ENCODE data around the gene CACNG7.
A peak's percentile ranks its signal among the peaks of the same experiment; 100 is the strongest.

Gene CACNG7

GRCh38 chr19:53912653-53913052 is 3.6 kb downstream of the CACNG7 start:
- DNase-seq (ENCODE audit: low read depth), result no peak
- TF ChIP-seq CTCF (conservative IDR thresholded peaks at IDR 0.05; ENCODE audit: low read depth, low read length), result peak; percentile 23
- no peak overlapping the region for H3K4me3 ChIP-seq (ENCODE audit: low read length)

DNA sequence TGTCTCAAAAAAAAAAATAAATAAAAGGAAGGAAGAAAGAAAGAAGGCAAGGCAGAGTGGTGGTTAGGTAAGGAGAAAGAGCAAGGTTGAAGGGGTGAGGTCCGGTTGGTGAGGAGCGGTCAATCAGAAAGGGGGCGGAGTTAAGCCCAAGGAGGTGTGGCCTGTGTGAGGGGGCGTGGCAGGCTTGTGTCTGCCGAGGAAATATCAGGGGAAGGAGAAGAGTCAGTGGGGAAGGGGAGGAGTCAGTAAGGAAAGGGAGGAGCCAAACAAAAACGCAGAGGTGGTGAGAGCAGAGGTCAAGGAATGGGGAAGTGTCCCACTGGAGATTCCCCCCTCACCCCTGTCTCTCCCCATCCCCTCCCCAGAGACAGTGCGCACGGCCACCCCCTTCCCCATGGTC is 5.9 kb downstream of the CACNG7 start:
- TF ChIP-seq CTCF (conservative IDR thresholded peaks at IDR 0.05; ENCODE audit: low read depth, low read length), result no peak
- no peak for DNase-seq (ENCODE audit: low read depth)
- H3K4me3 ChIP-seq (ENCODE audit: low read length), result no peak overlapping the region

GRCh38 chr19:53916004-53916403 is 6.9 kb downstream of the CACNG7 start:
- no peak for TF ChIP-seq CTCF (conservative IDR thresholded peaks at IDR 0.05; ENCODE audit: low read depth, low read length)
- no peak for DNase-seq (ENCODE audit: low read depth)

GRCh38 chr19:53917356-53917755 is 8.3 kb downstream of the CACNG7 start:
- no peak for DNase-seq (ENCODE audit: low read depth)
- no peak for TF ChIP-seq CTCF (conservative IDR thresholded peaks at IDR 0.05; ENCODE audit: low read depth, low read length)
- H3K4me3 ChIP-seq (ENCODE audit: low read length), result no peak overlapping the region

More at GRCh38 chr19:53916004-53916403, 6.9 kb downstream of the CACNG7 start:
- H3K4me3 ChIP-seq (ENCODE audit: low read length), result no peak overlapping the region

DNA sequence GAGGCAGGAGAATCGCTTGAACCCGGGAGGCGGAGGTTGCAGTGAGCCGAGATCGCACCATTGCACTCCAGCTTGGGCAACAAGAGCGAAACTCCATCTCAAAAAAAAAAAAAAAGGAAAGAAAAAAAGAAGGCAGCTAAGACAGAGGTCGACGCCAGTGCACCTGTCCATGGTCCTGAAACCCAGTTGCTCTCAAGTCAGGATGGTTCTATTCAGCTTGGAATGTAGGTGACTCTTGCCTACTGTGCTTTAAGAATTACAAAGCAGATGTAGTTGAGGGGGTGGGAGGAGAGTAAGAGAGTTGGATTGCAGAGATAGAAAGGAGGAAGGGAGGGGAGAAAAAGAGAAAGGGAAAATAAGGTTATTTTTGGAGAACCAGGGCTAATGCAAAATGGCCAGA is 18.7 kb downstream of the CACNG7 start:
- peak; percentile 19 for DNase-seq (ENCODE audit: low read depth)
- TF ChIP-seq CTCF (conservative IDR thresholded peaks at IDR 0.05; ENCODE audit: low read depth, low read length), result no peak
- no peak overlapping the region for H3K4me3 ChIP-seq (ENCODE audit: low read length)

- TF ChIP-seq CTCF (conservative IDR thresholded peaks at IDR 0.05; ENCODE audit: low read depth, low read length), result no peak
Observed at GRCh38 chr19:53936029-53936428, 27.0 kb downstream of the CACNG7 start.

DNA sequence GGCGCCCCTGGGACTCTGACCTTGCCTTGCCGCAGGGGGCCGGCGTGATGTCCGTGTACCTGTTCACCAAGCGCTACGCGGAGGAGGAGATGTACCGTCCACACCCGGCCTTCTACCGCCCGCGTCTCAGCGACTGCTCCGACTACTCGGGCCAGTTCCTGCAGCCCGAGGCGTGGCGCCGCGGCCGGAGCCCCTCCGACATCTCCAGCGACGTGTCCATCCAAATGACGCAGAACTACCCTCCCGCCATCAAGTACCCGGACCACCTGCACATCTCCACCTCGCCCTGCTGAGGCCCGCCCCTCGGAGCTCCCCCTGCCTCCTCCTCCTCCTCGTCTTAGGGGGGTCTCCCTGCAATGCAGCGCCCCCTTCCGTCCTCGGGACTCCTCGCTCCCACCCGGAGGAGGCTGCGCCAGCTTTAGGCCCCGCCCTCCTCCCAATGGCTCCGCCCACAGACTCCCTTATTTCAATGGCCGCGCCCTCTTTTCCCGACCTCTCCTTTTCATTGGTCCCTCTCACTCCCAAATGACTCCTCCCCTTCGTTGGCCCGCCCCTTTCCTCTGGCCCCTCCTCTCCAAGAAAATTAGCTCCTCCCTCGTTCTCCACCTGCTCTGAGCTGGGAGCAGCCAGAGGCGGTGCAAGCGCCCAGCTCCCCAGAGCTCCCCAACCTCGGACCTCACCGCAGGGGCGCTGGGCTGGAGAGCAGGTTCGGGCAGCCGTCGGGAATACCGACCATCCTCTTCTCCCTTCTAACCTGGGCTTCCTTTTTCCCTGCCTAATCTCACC is 33.1 kb downstream of the CACNG7 start:
- peak; percentile 2 for TF ChIP-seq CTCF (conservative IDR thresholded peaks at IDR 0.05; ENCODE audit: low read depth, low read length)
- no peak overlapping the region for H3K4me3 ChIP-seq (ENCODE audit: low read length)
- no peak for DNase-seq (ENCODE audit: low read depth)

More at GRCh38 chr19:53936029-53936428, 27.0 kb downstream of the CACNG7 start:
- no peak for DNase-seq (ENCODE audit: low read depth)
- no peak overlapping the region for H3K4me3 ChIP-seq (ENCODE audit: low read length)

All from retinal pigment epithelial cell (primary cell).